BLaER1 treated with 17β-estradiol and CSF1 and Interleukin-3, amounts not matched to agents 10 nM and 100 nM (cell line): Measurements from ENCODE around the gene SMR3A.

Experiments used
- H3K27ac ChIP-seq, 11 experiments: shearing (Covaris generic); formaldehyde crosslinking; 2 replicates each; pipeline ENCODE4 v1.8.1; 2022
- H3K27me3 ChIP-seq, 11 experiments: shearing (Covaris generic); formaldehyde crosslinking; 2 replicates each; pipeline ENCODE4 v1.8.1; 2022
- H3K36me3 ChIP-seq, 11 experiments: shearing (Covaris generic); formaldehyde crosslinking; 2 replicates each; pipeline ENCODE4 v1.8.1; 2022
- H3K4me1 ChIP-seq, 10 experiments: shearing (Covaris generic); formaldehyde crosslinking; 2 replicates each; pipeline ENCODE4 v1.8.1; 2022
- H3K4me2 ChIP-seq, 11 experiments: shearing (Covaris generic); formaldehyde crosslinking; 2 replicates each; pipeline ENCODE4 v1.8.1; 2022
- H3K4me3 ChIP-seq, 10 experiments: shearing (Covaris generic); formaldehyde crosslinking; 2 replicates each; pipeline ENCODE4 v1.8.1; 2022
- H3K9ac ChIP-seq, 11 experiments: shearing (Covaris generic); formaldehyde crosslinking; 2 replicates each; pipeline ENCODE4 v1.8.1; 2022
- H3K9me3 ChIP-seq, 11 experiments: shearing (Covaris generic); formaldehyde crosslinking; replicated peaks in 1 of 11; 2 replicates each; pipeline ENCODE4 v1.8.1; 2022
- H4K20me1 ChIP-seq, 11 experiments: shearing (Covaris generic); formaldehyde crosslinking; 2 replicates each; pipeline ENCODE4 v1.8.1; 2022
- Cebpa-rat ChIP-seq, 11 experiments: shearing (Covaris generic); IDR thresholded peaks; 2 replicates each; pipeline ENCODE4 v1.8.1; 2022

SMR3A gene

DNA sequence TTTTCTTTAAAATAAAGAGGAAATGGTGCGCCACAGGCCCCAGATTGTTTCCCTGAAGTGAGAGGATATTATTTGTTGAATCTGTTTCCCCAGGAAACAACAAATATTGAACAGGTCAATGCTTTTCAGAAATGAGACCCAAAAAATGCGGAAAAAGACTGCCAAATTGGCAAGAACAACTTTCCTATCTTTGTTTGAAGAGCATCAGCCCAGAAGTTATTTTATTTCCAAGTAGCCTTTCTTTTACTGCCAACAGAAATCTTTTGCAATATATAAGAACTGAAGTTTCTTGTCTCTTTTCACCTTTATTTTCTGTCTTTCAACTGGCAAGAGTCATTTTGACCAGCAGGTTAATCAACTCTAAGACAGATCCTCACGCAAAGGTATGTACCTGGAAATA, at the start of gene SMR3A:
TSS of gene SMR3A (plus strand) at position 301 of the 400 bp plus-strand sequence. CDS start 1,356 bp downstream, outside the sequence.
- Histone ChIP-seq H3K27me3 (no peaks in the 10 kb centered on the region), H3K4me1 (peaks cover 0 to 5% (median 0%) of the 10 kb centered on the region in 10 experiments; a peak in 3 of 20 replicates), H3K9ac (no peak within 1 kb of the TSS), H3K4me2 (no peak within 1 kb of the TSS), H3K27ac (no peak within 1 kb of the TSS), H3K36me3 (no peaks in the 10 kb centered on the region), H4K20me1 (no peaks in the 10 kb centered on the region), H3K4me3 (no peak within 1 kb of the TSS), H3K9me3 (no peaks in the 10 kb centered on the region)
- no peak for TF ChIP-seq Cebpa-rat (IDR thresholded peaks at IDR 0.05)

- no peaks in the 10 kb centered on the region for H3K4me1 ChIP-seq
- no peaks in the 10 kb centered on the region for H3K36me3 ChIP-seq
- H3K9me3 ChIP-seq, result no peaks in the 10 kb centered on the region
- H3K27me3 ChIP-seq, result no peaks in the 10 kb centered on the region
- no peak for TF ChIP-seq Cebpa-rat (IDR thresholded peaks at IDR 0.05)
- H4K20me1 ChIP-seq, result no peaks in the 10 kb centered on the region
- no peak overlapping the region for H3K9ac ChIP-seq
- no peak overlapping the region for H3K4me2 ChIP-seq
- H3K27ac ChIP-seq, result no peak overlapping the region
- no peak overlapping the region for H3K4me3 ChIP-seq
Measured at GRCh38 chr4:70313736-70314135, 46.8 kb upstream of the SMR3A start.

DNA sequence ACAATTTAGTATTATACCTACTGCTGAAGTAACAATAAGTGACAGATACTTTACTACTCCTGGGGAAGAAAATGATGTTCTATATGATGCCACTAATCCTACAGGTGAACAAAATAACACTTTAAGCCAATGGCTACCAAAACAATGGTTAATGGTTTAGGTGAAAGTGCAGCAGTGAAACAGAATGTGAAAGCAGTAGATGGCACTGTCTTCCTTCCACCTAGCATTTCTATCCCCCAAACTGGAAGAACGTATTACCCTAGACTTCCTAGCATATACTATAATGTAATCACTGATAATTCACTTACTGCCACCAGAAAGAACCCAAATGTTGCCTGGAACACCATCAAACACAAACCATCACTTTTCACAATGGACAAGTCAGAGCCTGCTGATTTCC, 44.6 kb upstream of the SMR3A start:
- Histone ChIP-seq H3K4me3 (no peak overlapping the region), H3K9ac (no peak overlapping the region), H3K27ac (no peak overlapping the region), H3K36me3 (no peaks in the 10 kb centered on the region), H3K9me3 (no peaks in the 10 kb centered on the region), H4K20me1 (no peaks in the 10 kb centered on the region), H3K27me3 (no peaks in the 10 kb centered on the region), H3K4me2 (no peak overlapping the region), H3K4me1 (no peaks in the 10 kb centered on the region)
- no peak for TF ChIP-seq Cebpa-rat (IDR thresholded peaks at IDR 0.05)

DNA sequence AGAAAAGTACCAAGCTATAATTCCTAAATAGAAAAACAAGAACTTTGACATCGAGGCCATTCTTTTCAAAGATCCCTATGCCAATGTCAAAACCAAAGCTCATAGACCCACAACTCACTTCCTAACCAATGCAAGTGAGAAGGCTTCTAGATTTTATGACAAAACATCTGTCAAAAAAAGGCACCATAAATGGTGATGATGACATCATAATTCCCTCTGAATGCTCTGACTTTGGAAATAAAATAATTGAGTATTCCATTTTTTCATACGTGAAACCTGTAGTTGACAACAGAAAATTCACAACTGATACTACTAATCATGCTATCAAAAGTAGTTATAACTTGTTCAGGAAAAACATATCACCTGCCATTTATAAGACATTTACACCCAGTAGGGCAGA, 34.5 kb upstream of the SMR3A start:
- Histone ChIP-seq H3K36me3 (no peaks in the 10 kb centered on the region), H4K20me1 (no peaks in the 10 kb centered on the region), H3K27me3 (no peaks in the 10 kb centered on the region), H3K4me3 (no peak overlapping the region), H3K4me2 (no peak overlapping the region), H3K9me3 (no peaks in the 10 kb centered on the region), H3K9ac (no peak overlapping the region), H3K27ac (no peak overlapping the region), H3K4me1 (no peaks in the 10 kb centered on the region)
- no peak for TF ChIP-seq Cebpa-rat (IDR thresholded peaks at IDR 0.05)

- no peaks in the 10 kb centered on the region for H3K27me3 ChIP-seq
- TF ChIP-seq Cebpa-rat (IDR thresholded peaks at IDR 0.05), result no peak
- H3K36me3 ChIP-seq, result no peaks in the 10 kb centered on the region
- no peaks in the 10 kb centered on the region for H3K4me1 ChIP-seq
- H4K20me1 ChIP-seq, result no peaks in the 10 kb centered on the region
- H3K4me3 ChIP-seq, result no peak within 1 kb of the TSS
- H3K27ac ChIP-seq, result no peak within 1 kb of the TSS
- no peaks in the 10 kb centered on the region for H3K9me3 ChIP-seq
- no peak within 1 kb of the TSS for H3K4me2 ChIP-seq
- no peak within 1 kb of the TSS for H3K9ac ChIP-seq
Measured at GRCh38 chr4:70334681-70335080, 25.9 kb upstream of the SMR3A start, which contains the start of gene CABS1. TSS of gene CABS1 (plus strand) at chr4:70334981. CDS start at chr4:70335040, 59 bp downstream.

DNA sequence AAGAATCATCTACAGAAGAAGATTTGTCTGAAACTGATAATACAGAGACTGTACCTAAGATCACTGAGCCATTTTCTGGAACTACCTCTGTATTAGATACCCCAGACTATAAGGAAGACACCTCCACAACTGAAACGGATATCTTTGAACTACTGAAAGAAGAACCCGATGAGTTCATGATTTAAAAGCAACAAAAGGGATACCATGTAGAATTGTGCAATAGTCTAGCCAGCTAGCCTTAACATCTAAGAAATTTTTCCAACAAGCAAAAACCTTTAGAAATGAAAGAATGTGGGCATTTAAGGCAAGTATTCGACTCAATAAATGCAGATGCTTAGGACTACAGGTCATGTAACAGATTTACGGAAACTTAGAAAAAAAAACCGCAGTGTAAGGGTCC, 24.5 kb upstream of the SMR3A start:
- TF ChIP-seq Cebpa-rat (IDR thresholded peaks at IDR 0.05), result no peak
- H3K27ac ChIP-seq, result no peak overlapping the region
- no peaks in the 10 kb centered on the region for H3K4me1 ChIP-seq
- no peak overlapping the region for H3K4me3 ChIP-seq
- H3K36me3 ChIP-seq, result no peaks in the 10 kb centered on the region
- H3K9ac ChIP-seq, result no peak overlapping the region
- no peaks in the 10 kb centered on the region for H3K27me3 ChIP-seq
- no peak overlapping the region for H3K4me2 ChIP-seq
- H3K9me3 ChIP-seq, result no peaks in the 10 kb centered on the region
- H4K20me1 ChIP-seq, result no peaks in the 10 kb centered on the region

- no peak overlapping the region for H3K27ac ChIP-seq
- H3K27me3 ChIP-seq, result no peaks in the 10 kb centered on the region
- H3K4me2 ChIP-seq, result no peak overlapping the region
- H3K4me1 ChIP-seq, result no peaks in the 10 kb centered on the region
- no peaks in the 10 kb centered on the region for H3K36me3 ChIP-seq
- H4K20me1 ChIP-seq, result no peaks in the 10 kb centered on the region
- TF ChIP-seq Cebpa-rat (IDR thresholded peaks at IDR 0.05), result no peak
- H3K9ac ChIP-seq, result no peak overlapping the region
- H3K9me3 ChIP-seq, result no peaks in the 10 kb centered on the region
- no peak overlapping the region for H3K4me3 ChIP-seq
Measured at GRCh38 chr4:70337886-70338420, 22.6 kb upstream of the SMR3A start.

DNA sequence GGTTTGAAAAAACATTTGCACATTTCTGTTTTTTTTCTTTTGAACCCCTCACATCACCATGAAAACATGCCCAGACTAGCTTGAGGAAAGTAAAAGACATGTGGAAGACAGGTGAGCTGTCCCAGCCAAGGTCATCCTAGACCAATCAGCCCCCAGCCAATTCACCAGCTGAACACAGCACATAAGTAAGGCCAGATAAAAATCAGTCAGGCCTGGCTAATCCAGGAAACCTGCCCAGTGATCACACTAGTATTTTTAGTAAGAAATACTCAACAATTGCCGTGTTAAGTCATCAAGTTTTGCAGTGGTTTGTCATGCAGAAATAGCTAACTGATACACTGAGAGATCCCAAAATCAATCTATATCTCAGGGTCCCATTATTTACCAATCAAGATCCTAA, 4.4 kb upstream of the SMR3A start:
- Histone ChIP-seq H3K4me2 (peak overlapping the region in 1 of 11 experiments; percentile 8; a peak in 1 of 22 replicates), H3K27ac (no peak overlapping the region), H3K36me3 (no peaks in the 10 kb centered on the region), H3K9ac (no peak overlapping the region), H4K20me1 (no peaks in the 10 kb centered on the region), H3K27me3 (no peaks in the 10 kb centered on the region), H3K4me3 (no peak overlapping the region), H3K9me3 (no peaks in the 10 kb centered on the region), H3K4me1 (peaks cover 0 to 5% (median 0%) of the 10 kb centered on the region in 10 experiments; a peak in 3 of 20 replicates)
- no peak for TF ChIP-seq Cebpa-rat (IDR thresholded peaks at IDR 0.05)

DNA sequence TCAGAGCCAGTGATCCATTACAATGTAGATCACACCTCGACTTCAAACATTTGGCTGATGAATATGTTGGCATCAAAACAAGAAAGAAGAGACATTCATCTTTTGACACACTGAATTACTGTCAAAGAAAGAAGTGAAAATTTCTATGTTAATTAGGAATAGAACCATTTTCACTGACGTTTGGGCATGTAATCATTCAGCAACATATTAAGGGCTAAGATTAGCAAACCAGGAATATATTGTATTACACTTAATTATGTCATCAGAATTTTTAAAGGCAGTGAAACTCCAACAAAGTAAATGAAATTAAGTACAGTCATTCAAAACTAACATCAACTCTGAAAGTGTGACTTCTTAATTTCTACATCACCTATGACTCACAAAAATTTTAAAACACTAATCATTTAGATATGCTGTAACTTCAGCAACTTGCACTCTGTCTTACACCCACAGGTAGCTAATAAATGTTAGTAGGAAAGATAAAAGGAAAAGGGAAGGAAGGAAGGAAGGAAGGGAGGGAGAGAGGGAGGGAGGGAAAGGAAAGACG, 1.4 kb upstream of the SMR3A start:
- Histone ChIP-seq H3K9me3 (no peaks in the 10 kb centered on the region), H4K20me1 (no peaks in the 10 kb centered on the region), H3K36me3 (no peaks in the 10 kb centered on the region), H3K4me3 (no peak overlapping the region), H3K27ac (no peak overlapping the region), H3K9ac (no peak overlapping the region), H3K27me3 (no peaks in the 10 kb centered on the region), H3K4me2 (no peak overlapping the region), H3K4me1 (peaks cover 0 to 5% (median 0%) of the 10 kb centered on the region in 10 experiments; a peak in 3 of 20 replicates)
- no peak for TF ChIP-seq Cebpa-rat (IDR thresholded peaks at IDR 0.05)

- Histone ChIP-seq H3K27ac (no peak overlapping the region), H3K4me3 (no peak overlapping the region), H3K9me3 (no peaks in the 10 kb centered on the region), H3K36me3 (no peaks in the 10 kb centered on the region), H3K9ac (no peak overlapping the region), H3K27me3 (no peaks in the 10 kb centered on the region), H3K4me2 (no peak overlapping the region), H3K4me1 (no peaks in the 10 kb centered on the region), H4K20me1 (no peaks in the 10 kb centered on the region)
- no peak for TF ChIP-seq Cebpa-rat (IDR thresholded peaks at IDR 0.05)
Measured at GRCh38 chr4:70364002-70364401, 3.4 kb downstream of the SMR3A start.
